GM19452 (cell line): ENCODE data around the gene CTBP1.

Source experiments
- ATAC-seq: cut with Tn5 transposase; IDR thresholded peaks from one replicate; pipeline ENCODE4 v1.9.1; 2021; ENCODE audit not compliant: unreplicated experiment

The CTBP1 gene

DNA sequence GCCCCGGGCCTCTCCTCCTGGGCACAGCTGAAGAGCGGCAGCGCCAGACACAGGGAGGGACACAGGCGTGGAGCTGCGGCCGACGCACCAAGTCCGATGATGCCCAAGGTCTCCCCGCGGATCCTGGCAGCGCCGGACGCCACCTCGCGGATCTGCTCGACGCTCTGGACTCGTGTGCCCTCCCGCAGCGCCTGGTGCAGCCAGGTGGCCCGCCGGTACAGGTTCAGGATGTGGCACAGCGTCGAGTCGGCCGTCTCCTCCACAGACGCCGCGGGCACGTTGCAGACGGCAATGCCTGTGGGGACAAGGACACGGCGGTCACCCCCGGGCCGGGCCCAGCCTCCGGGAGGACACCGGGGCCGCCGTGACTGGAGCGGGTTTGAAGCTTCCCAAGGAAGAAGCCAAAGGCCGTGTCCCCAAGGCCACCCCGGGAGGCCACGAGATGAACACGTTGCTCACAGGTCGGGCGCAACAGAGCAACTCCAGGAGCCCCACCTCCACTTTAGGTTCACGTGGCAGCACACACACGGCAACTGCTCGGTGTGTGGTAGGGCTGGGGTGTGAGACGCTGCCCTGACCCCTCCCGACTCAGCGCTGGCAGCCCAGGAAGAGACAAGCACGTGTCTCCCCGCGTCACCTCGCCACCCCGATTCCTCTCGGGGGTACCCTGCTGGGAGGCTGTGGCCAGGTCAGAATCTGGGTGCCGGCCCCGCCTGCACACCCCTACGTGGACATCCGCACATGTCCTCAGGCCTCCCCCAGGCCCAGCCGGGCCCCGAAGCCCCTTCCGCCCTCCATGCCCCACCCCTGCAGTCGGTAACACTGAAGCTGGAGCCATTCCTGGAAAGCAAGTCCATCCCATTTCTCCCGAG lies 23.4 kb downstream of the CTBP1 start:
- no peak for ATAC-seq

DNA sequence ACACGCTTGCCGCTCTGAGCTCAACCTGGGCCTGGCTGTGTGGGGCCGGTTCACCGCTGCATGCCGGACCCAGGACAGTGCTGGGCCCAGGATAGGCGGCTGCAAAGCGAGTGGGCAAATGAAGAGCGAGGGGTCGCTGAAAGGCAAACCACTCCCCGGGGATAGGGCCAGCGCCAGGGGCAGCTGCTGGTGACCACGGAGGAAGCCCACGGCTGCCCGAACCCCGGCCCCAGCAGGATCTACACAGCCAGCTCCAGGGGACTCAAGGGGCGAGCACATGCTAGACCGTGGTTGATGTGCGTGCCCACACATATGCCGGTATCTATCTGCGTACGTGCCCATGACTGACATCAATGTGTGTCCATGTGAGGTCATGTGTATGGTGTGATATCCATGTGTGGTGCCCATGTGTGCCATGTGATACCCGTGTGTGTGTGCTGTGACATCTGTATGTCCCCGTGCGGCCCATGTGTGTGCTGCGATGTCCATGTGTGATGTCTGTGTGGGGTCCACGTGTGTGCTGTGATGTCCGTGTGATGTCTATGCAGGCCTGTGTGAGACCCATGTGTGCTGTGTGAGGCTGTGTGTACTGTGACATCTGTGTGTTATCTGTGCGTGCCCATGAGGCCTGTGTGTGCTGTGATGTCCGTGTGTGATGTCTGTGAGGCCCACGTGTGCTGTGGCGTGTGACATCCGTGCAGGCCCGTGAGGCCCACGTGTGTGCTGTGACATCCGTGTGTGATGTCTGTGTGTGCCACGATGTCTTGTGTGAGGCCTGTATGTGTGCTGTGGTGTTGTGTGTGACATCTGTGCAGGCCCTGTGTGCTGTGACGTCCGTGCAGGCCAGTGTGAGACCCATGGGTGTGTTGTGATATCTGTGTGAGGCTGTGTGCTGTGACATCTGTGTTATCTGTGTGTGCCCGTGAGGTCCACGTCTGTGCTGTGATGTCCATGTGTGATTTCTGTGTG lies 24.8 kb downstream of the CTBP1 start:
- ATAC-seq = no peak

DNA sequence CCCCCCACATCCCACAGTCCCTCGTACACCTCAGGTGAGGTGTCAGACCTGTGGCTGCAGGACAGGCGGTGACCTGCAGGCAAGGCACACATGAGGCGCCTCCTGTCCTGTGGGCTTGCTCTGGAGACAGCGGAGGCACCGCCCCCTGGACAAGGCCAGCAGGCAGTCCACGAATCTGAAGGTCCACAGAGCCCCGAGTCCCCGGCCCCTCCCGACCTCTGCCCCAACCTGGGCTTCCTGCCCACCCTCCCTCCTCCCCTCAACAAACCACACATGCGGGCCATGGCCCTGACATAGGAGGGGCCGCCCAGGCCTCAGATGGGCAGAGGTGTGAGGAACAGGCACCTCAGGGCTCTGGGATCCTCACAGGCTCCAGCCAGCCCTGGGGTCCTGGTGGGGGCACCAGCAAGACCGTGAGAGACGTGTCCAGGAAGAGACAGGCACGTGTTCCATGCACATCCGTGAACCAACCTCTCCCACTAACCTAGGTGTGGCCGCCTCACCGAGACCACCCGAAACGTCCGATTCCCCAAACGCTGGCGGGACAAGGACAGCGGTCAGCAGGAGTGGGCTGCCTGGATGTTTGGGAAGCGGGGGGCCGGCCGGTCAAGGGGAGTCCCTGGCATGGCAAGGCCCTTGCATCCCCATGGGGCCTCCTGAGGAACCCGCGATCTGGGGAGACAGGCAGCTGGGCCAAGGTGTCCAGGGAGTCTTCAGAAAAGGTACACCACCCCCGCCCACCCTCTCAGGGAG lies 25.8 kb downstream of the CTBP1 start:
- ATAC-seq = no peak

DNA sequence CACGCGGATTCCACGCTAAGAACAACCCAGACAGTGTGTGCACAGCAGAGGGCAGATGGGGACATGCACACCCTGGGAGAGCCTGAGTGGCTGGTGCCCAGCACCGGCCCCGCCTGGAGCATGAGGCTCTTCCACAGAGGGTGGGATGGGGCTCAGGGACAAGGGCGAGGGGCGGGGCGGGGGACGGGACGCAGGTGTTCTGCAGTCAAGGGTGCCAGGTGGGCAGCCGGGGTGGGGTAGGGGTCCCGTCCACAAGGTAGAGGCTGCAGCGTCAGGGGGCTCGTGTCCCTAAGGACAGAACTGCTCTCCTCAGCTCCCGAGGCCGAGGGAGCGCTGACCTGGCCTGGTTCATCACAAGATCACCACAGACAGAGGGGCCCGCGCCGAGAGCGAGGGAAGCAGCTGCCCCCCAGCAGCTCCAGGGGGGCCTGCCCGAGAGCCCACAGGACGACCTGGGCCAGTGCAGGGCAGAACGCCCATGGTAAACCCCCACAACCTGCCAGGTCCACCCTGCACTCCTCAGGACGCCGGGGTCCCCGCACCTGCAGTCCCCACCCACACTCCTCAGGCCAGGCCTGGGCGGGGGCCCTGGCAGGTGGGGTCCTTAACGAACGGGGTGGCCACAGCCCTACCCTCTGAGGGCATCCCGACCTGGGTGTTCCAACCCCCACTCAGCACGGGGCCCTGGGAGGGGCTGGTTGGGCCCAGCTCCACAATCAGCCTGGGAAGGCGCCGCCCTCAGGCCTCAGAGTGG lies 26.7 kb downstream of the CTBP1 start:
- no peak for ATAC-seq

DNA sequence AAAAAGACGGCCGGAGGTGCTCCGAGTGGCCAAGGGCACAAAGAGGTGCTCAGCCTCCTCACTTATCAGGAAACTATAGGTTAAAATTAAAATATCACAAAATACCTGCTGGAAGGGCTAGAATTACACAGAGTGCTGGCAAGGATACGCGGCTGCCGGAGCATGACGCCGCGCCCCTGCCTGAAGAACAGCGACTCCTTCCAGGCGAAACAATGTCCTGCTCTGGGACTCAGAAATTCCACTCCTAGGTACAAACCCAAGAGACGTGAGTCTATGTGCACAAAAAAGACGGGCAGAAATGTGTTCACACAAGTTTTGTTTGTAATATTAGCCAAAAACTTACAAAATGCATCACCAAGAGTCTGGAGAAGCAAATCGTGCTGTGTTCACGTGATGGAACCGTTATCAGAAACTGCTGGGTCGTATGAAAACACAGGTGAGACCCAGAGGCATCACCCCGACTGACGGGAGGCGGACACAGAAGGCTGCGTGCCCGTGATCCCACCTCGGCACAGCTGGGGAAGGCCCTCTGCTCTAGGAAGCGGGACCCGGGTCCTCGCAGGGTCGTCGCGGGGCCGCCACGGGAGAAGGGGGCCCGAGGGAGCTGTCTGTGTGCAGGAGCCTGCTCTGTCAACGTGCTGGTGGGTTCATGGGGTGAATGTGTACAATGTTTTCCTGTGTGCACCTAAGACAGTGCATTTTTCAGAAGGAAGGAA lies 27.6 kb downstream of the CTBP1 start:
- ATAC-seq = no peak

DNA sequence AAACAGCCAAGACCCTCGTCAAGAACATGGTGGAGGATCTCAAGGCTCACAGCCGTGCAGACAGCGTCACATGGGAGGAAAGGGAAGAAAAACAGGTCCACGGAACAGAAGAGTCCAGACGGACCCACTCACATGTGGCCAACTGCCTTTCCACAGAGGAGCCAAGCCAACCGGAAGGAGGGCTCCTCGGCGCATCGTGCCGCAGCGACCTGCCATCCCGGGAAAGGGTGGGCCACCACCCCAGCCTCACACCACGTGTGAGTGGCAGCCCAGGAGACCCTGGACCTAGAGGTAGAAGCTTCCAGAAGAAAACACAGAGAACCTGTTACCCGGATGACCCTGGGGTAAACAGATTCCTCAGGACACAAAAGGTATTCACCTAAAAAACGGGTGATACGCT lies 28.4 kb downstream of the CTBP1 start:
- ATAC-seq = no peak

DNA sequence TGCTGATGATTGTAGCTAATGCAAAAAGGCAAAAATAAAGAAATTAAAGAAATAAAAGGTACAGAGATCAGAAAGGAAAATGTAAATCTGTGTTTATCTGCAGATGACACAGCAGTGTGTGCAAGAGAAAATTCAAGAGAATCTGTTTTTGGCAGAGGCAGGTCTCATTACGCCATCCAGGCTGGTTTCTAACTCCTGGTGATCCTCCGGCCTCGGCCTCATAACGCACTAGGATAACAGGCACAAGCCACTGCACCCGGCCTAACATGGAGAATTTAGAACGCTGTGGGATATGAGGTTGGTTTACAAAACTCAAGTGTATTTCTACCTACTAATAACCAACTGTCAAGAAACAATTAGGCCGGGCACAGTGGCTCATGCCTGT lies 29.4 kb downstream of the CTBP1 start:
- no peak for ATAC-seq

DNA sequence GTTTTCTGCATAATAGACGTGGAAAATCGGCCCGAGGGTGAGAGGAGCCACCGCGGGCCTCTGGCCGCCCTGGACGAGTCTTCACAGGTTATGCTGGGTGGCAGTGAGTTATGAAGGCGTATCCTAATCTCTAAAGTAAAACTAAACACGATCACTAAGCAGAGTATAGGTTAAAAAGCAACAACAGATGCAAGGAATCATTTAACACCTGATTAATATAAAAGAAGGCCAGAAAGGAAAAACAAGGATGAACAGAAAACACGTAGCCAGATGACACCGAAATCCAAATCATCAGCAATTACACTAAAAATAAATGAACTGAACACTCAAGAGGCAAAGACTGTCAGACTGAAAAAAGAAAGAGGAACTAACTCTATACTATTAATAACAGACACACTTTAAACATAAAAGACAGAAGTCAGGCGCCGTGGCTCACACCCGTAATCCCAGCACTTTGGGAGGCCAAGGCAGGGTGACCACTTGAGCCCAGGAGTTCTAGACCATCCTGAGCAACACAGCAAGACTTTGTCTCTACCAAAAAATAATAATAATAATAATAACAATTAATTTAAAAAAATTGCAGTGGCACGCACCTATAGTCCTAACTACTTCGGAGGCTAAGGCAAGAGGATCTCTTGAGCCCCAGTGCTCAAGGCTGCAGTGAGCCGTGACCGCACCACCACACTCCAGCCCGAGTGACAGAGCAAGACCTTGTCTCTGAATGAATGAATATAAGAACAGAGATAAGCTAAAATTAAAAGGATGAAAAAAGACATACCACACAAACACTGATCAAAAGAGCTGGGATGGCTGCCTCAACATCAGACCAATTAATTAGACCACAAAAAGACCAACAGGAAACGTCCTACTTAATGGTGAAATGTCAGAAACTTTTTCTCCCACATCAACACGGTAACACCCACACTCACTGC lies 30.0 kb downstream of the CTBP1 start:
- peak; percentile 60 for ATAC-seq

DNA sequence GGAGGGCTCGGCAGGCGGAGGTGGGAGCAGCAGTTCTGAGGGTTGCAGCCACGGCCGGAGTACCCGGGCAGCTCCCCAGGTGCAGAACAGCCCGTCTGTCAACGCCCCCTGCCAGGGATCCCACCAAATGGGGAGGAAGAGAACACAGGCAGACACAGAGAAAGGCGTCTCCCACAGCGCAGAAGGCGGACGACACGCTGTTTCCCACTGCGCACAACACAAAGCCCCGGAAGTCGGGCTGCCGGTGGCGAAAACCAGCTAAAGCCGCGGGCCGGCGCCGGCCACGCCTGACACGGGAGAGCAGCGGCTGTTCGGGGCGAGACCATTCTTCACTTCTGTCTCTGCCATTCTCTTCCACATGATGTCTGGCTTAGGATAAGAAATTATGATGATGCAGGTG lies 31.6 kb downstream of the CTBP1 start:
- no peak for ATAC-seq

DNA sequence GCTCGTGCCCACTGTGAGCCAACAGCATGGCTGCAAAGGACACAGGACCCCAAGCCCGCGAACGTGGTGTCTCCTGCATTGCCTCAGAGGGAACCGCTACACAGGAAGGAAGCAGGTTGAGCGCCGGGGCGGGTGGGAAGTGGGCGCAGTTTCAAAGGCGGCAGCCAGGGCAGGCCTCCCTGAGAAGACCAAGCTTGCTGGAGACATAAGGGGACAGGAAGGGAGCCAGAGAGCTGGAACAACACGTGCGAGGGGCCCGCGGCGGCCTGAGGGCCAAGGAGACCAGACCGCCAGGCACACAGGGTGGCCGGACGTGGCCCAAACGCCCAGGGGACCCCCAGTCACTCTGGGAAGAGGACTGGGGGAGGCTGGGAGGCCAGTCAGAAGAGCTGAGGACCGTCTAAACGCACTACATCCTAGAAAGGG lies 32.0 kb downstream of the CTBP1 start:
- no peak for ATAC-seq

DNA sequence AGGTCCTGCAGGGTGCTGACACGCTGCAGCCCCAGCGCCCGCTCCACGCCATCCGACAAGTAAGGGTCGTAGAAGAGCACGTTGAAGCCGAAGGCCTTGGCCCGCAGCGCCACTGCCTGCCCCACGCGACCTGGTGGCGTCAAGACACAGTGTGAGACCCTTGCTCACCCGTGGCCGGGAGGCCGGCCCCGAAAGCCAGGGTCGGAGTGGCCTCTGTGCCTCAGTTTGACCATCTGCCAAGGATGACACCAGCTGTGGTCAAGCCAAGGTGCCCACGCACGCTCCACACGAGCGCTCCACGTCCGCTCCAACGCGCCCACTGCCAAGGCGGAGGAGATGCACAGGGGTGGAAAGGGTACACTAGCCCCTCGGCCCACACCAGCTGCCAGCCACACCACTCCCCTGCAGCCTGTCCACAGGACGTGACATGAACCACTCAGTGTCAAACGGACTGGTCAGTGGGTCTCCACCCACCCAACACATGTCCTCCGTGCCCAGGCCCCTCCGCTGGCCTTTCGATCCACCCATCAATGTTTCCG lies 32.8 kb downstream of the CTBP1 start:
- ATAC-seq = no peak

DNA sequence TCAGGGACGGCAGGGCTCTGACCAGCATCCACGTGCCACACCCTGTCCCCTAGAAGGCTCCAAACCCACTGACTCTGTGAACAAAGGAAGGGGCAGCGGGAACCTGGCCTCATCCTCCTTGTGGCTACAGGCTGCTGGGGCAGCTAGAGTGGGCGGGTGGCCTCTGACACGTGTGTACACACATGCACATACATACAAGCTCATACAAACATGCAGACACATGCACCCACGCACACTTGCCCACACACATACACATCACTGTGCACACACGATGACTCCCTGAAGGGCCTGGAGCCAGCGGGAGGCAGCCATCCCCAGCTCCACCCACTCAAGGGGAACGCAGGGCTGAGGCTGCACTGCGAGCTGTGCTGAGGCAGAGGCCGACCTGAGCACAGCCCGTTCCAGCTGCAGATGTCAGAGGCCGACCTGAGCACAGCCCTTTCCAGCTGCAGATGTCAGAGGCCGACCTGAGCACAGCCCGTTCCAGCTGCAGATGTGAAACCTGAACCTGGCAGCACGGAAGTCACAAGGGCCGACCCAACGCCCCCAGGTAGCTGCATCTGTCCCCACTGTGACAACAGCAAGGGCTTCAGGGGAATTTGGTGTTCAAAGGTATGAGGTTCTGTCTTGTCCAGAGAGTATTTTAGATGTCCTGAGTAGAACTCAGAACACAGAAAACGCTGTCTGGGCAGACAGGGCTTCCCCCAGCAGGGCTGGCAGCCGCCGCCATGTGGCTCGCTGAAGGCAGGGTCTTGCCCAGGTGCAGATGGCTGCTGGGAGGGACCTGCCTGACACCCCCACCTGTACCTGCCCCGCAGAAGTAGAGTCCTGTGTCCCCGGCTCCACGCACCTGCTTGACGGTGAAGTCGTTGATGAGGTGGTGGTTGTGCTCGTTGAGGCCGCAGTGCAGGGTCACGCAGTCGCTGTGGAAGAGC lies 33.5 kb downstream of the CTBP1 start:
- ATAC-seq = no peak

DNA sequence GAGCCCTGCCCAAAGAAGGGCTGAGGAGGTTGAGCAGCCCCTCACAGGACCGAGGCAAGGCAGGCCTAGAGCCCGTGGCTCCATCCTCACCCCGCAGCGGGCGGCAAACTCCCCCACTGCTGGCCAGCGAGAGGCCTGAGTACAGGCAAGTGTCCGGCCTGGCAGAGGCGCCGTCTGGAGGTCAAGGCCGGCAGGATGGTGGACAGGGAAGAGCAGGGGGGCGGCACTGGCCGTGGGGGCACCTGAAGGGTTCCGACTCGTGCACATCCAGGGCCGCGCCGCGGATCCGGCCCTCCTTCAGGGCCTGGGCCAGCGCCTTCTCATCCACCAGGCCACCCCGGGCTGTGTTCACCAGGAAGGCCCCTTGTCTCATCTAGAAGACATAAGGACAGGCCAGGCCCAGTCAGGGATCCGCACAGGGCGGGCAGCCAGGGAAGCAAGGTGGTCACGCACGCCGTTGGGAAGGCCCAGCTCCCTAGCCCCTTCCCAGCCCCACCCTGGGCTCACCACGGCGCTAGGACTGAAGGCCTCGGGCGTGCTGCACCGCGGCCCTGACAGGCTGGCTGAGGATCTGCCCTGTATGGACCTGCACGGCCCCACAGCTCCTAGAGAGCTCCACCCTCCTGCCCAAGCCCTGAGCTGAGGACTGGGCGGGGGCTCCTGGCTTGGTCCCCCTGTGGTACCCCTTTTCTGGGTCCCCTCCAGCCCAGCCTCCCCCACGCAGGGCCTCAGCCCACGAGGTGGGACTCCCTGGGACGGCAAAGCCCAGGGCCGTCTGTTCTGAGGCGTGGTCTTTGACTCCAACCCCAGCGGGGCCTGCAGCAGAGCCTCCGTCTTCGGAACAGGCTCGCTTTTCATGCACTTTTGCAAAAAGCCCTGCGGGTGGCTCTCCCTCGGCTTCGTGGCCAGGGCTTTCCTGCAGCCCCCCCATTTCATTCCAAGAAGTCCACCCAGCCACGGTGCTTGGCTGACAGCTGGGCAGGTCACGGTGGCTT lies 34.5 kb downstream of the CTBP1 start:
- ATAC-seq = no peak

DNA sequence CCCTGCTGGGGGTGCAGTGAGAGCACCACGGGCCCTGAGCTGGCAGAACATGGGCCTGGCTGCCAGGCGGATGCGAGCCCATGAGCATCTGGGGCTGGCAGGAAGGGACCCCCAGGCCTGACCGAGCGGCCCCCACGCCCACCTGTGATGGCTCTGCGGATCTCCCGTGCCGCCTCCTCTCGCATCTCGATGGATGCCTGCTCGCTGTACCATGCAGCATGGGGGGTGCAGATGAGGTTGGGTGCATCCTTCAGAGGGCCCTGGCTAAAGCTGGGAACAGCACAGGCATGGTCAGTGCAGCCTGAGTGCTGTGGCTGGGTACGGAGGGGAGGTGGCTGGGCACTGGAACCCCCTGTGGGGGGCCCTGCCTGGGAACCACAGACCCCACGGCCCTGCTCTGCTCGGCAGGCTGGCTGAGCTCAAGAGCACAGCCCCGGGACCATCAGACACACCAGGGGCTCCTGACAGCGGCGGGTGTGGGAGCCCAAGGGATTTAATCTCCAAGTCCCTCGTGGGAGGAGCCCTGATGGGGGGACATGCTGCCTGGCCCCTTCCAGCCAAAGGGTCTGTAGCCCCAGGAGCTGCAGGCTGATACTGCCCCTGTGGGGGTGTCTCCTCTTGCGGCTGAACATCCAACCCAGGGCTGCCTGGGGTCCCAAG lies 35.5 kb downstream of the CTBP1 start:
- no peak for ATAC-seq

DNA sequence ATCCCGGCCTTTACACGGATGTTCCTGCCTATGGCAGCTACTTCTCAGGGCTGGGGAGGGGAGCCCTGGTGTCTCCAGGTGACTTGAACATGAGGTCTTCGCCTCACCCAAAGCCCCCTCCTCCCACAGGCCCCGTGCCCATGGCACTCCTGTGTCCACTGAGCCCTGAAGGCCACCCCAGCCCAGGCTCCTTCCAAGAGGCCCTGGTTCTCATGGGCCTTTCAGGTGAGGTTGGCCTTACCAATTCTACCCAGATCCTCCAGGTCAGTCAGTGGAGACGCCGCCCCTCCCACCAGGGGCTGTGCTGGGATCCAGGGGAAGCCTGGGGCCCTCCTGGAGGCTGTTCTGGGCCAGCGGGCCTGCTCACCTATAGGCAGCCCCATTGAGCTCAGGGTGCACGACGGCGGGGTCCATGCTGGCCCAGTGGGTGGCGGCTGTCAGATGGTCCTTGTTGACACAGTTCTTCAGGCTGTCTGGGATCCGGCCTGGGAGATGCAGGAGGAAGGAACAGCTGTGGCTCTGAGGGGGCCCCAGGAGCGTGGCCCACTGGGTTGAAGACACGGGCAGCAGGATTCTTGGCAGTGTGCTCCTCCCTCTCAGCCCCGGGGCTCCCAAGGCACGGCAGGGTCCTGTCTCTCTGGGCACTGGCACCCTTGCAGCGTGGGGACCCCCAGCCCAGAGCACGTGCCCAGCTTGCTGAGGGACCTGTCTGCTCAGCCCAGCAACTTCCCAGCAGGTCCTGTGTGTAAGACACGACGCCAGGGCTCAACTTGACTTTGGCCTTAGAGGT lies 36.2 kb downstream of the CTBP1 start:
- ATAC-seq = no peak
